GM19324 (cell line): ENCODE results near the gene BRF1.

Experiments used
- ATAC-seq: cut with Tn5 transposase; IDR thresholded peaks from one replicate; pipeline ENCODE4 v1.9.1; 2021; ENCODE audit warnings: mild to moderate bottlenecking, moderate library complexity; ENCODE audit not compliant: unreplicated experiment, low FRiP score

The BRF1 gene

DNA sequence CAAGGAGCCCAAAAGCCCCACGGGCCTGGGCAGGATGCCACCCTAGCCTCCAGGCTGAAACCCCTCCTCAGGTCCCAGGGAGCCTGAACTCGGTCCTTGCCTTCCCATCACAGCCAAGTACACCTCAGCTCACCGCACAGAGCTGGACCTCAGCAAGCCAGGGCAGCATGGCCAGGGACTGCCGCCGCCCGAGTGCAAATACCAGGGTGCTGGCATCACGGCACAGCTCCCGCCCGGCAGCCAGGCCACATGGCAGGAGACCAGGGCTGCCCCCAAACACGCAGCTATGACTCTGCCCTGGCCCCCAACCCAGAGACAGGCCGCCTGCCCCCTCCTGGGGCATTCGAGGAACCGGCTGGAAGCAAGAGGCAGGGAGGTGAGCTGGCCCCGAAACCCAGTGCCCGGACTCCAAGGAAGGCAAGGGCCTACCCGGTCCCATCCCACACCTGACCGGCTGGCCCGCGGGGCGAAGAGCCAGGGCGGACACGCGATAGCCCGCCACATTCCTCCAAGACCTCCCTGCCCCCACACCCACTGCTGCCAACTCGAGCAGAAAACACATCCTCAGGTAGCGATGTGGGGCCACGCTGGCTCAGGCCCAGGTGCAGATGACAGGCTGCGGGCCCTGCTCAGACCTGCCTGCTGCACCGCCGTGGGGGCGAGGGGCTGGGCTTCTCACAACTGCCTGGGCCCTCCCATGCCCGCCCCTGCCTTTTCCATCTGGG is 134.9 kb downstream of the BRF1 start:
- ATAC-seq = no peak

DNA sequence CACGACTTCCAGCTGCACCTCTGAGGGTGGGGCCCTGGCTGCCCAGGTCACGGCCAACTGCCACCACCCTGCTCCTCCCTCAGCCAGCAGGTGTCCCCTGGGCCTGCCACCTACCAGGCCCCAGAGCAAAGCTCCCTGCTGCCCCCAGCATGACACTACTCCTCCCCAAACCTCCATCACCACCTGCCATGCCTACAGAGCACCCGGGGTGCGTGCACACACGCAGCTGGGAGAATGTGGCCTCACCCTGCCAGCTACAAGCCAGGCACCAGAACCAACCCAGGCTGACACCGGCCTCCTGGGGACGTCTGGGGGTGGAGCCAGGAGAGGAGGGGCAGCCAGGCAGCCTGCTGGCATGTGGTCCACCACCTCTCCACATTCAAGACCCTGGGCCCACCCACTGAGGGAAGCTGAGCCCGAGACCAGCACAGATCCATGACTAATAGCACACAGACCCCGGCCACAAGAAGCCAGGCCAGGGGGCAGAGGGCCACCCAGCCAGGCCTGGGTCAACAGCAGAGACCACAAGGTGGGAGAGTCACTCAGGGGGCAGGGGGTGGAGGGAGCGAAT is 135.6 kb downstream of the BRF1 start:
- ATAC-seq = no peak

DNA sequence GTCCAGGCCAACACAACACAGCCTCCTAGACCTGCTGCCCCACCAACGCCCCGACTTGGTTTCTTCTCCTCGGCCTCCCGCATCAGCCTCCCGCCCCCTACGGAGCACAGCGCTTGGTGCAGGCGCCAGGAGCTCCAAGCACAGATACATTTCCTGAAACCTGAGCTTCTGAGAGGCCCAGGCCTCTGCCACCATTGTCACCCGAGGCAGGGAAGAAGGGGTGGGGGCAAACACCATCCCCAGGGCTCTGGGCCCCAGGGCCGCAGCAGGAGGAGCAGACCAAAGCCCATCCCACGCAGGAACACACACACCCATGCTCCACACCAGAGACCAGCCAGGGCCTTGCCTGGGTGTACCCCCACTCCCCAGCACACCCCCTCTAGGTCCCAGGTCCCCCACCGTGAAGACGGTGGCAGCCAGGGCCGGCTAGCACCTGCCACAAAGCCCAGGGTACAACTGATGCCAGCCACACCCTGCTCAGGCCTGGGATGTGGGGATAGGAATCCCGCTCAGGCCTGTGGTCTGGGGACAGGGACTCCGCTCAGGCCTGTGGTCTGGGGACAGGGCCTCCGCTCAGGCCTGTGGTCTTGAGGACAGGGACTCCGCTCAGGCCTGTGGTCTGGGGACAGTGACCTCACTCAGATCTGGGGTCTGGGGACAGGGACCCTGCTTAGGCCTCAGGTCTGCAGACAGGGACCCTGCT is 137.6 kb downstream of the BRF1 start:
- no peak for ATAC-seq

DNA sequence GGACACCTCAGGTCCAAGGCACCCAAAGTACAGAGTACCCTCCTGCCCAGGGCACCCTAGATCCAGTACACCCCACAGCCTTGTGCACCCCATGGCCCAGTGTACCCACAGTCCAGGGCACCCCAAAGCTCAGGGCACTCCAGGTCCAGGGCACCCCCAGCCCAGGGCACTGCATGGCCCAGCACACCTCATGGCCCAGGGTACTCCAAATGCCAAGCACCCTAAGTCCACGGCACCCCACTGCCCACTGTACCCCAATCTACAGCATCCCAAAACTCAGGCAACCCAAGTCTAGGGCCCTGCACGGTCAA is 138.2 kb downstream of the BRF1 start:
- no peak for ATAC-seq

DNA sequence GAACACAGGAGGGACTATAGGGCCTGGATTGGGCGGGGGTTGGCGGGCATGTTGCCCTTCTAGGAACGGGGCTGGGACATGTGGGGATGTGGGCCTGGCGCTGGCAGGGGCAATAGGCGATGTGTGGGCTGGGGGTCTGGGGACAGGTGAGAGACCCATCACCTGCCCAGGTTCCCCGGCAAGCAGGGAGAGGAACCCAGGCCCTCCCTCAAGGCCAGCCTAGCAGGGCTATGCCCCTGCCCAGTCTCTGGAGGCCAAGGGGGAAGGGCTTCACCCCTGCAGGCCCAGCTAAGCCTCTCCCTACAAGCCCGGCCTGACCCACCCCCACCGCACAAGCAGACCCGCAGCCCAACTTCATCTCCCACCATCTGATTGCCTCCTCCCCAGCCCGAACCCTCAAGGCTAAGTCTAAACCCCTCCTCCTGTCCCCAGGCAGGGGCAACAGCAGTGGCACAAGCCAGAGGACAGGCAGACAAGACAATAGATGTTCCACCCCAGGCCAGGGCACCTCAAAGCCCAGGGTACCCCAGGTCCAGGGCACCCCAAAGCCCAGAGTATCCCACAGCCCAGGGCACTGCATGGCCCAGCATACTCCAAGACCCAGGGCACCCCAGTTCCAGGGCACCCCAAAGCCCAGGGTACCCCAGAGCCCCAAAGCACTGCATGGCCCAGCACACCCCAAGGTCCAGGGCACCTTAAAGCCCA is 138.7 kb downstream of the BRF1 start:
- ATAC-seq = no peak

DNA sequence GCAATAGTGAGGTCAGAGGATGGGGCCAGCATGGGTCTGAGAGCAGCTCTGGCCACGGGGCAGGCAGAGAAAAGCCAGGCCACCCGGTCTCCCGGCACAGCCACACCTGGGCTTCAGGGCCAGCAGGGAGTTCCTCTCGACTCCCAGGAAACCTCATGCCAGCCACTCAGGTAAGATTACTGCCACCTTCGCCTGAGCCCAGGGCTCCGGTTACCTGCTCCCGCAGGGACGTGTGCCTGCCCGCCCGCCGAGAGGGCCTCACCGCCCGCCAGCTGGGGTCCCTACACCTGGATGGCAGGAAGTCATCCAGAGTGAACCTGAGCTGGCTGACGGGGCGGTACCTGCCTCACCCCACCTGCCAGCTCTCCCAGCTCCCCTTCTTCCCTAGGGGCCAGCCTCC is 139.5 kb downstream of the BRF1 start:
- ATAC-seq = no peak

DNA sequence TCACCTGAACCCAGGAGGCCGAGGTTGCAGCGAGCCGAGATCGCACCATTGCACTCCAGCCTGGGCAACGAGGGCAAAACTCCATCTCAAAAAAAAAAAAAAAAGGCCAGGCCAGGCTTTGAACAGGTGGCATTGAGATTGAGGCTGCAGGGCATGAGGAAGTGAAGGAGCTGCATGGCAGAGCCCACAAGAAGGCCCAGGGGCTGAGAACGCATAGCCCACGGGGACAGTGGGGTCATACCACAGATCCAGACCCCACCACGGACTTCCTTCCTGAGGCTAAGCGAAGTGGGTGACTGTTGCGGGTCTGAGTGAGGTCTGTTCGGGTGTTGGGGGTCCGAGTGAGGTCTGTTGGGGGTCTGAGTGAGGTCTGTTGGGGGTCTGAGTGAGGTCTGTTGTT is 140.0 kb downstream of the BRF1 start:
- ATAC-seq = no peak

DNA sequence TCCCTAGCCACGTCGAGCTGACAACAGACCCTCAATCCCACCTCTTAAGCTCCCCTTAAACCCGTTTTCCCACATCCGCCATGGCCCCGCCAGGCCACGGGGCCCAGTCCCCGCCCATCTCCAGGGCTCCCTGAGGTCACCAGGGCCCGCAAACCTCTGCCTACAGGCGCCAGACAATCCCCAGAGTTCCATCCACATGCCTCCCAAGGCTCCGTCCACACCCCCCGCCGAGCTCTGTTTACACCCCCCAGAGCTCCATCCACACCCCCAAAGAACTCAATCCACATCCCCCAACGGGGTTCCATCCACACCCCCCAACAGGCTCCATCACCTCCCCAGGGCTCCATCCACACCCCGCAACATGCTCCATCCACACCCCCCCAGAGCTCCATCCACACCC is 141.5 kb downstream of the BRF1 start:
- ATAC-seq = no peak
